SH-SY5Y (cell line): ENCODE data around the gene LRRC18.

Experiments
- GATA2 ChIP-seq: IDR thresholded peaks from 2 replicates; pipeline ENCODE4 v1.6.1; 2011; ENCODE audit warnings: mild to moderate bottlenecking, low read depth, low read length
- GATA3 ChIP-seq: IDR thresholded peaks from 2 replicates; pipeline ENCODE4 v1.6.1; 2011; ENCODE audit warnings: low read depth, mild to moderate bottlenecking, low read length, moderate library complexity

LRRC18 gene

DNA sequence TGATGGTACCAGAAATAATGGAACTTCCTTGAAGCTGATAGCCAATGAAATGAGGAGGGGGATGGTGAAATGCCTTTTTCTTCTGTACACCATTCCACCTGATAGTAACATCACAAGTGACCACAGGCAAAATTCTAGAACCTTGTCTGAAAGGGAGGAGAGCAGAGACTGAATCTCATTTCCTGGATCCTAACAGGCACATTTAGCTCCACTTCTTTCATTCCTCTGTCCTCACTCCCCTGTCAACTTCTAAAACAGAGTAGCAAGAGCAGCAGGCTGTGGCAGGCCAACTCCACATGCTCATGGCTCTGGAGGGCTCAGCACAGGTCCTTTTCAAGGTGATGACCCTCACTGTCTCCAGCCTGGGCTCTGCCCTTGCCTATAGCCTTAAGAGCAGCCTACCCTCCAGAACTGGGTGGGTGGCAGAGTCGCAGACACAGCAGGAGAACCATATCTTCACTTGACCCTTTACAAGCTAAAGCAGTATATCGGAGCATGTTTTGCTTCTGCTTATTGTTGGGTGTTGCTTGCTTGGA is at the start of gene LRRC18:
Gene LRRC18 (minus strand): TSS at position 51 of the 536 bp plus-strand sequence. CDS start 25,685 bp downstream, outside the sequence.
- no peak for TF ChIP-seq GATA3
- TF ChIP-seq GATA2, result no peak

DNA sequence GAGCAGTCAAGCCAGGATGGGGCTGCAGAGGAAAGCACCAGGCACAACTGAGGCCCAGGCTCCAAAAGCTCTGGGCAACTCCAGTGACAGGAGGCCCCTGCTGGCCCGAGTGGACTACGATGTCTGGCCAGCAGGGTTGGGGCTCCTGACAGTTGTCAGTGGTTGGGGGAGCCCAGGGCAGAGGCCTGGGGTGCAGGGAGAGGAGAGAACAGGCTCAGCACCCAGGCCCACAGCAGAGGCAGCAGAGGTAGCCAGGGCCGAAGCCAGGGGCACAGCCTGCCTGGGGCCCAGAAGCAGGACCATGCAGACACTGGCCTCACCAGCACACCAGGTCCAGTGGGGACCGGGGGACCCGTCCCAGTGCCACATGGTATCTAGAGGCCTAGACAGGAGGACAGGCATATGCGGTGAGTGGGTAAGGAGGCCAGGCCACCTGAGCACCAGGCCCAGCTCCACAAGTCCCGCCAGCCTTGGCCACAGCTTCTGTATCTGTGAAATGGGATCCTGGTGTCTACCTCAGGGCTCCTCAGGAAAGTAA is 46.0 kb upstream of the LRRC18 start:
- no peak for TF ChIP-seq GATA3

DNA sequence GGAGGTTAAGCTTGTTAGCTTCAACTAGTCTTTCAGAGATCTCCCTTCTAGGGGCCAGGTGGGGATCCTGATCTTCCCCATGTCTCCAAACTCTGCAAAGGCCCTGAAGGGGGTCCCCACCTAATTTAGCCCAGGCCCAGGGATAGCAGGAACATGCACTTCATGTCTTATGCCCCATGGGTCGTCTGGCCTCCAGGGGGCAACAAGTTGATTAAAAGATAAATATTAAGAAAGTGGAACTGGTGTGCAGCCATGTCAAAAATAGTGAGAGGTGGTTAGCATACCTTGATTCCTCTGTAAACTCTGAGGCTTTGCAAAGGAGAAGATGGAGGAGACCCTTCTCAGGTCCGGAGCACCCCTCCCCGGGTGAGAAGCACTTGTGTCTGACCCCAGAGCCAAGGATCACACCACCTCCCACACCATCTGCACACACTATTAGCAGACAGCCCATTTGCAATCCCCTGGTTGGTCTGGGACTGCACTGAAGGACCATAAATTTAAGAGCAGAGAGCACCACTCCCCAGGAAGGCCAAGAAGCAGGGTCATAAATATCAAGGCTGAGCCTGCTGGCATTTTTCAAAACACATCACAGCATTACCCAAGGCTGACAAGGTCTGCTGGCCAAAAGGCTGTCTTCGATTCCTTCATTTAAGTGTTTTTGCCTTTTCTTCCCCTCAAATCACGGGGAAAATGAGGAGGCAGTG is 44.2 kb upstream of the LRRC18 start:
- TF ChIP-seq GATA2 (no peak), GATA3 (no peak)

DNA sequence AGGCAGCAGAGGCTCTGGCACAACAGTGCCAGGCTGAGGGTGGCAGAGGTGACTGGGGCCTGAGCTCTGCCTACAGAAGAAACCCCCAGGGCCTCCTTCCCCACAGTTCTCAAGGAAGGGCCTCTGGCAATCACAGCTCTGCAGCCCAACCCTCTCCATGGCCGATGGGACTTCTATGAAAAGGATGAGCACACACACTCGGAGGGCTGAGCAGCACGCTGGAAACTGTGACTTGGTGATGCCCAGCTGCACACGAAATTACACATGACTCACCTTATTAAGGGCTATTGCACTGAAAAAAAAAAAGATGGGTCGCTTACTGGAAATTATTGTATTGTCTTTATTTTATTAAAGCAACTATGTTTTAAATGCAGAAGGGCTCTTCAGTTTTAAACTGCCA is 42.9 kb upstream of the LRRC18 start:
- TF ChIP-seq GATA2 (no peak), GATA3 (no peak)

DNA sequence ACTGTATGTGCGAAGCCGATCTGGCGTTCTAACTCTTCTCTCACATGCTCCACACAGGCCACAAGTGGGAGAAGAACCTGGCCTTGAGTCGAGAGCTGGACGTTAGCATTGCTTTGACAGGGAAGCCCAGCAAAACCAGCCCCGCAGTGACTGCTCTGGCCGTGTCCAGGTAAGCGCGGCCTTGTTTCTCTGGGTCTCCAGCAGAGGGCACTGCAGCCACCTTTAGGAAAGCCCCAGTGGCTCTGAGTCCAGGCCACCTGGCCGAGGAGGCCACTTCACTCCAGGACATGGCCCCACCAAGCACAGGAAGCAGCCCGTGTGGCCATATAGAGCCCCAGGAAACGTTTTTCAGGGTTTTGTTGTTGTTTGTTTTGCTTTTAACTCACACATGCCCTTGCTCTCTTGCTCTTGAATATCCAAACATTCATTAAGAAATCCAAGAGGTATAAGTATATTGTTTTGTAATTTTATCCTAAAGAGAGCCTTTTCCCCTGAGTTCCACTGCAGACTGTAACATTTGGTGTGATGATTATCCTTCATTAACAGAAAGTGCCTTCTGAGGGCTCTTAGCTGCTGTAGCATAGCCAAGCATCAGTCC is 41.8 kb upstream of the LRRC18 start:
- TF ChIP-seq GATA3, result no peak
- no peak for TF ChIP-seq GATA2

DNA sequence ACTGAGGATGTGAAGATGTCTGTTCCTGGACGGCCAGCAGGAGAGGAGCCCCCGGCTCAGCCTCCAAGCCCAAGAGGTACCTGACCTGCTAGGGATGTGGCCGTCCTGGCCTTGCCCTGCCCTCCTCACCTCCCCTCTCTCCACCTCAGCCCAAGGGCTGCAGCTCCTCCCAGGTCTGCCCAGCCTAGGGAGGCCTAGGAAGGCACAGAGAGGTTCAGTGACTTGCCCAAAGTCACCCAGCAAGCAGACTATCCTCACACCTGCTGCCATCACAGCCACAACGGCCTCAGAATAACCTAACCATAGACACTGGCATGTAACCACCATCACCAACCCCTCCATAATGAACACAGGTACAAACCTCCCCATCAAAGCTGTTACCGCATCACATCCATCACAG is 38.7 kb upstream of the LRRC18 start:
- TF ChIP-seq GATA3, result no peak
- no peak for TF ChIP-seq GATA2

DNA sequence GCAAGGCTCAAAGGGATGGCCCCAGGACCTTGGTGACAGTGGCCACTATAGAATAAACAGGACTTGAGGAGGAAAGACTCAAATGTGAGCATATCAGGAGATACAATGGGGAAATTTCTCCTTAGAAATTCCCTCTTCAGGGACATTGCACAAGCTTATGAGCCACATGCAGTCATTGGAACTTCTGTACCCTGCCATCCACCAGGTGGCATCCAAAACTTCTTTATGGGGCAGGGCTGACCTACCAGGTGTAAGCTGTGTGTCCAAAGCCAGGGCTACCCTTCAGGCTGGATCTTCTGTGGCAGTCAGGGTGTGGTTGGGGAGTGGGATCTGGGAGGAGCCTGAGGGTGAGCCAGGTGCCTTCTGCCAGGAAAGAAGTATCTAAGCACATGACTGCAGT is 36.6 kb upstream of the LRRC18 start:
- TF ChIP-seq GATA3 (no peak), GATA2 (no peak)

DNA sequence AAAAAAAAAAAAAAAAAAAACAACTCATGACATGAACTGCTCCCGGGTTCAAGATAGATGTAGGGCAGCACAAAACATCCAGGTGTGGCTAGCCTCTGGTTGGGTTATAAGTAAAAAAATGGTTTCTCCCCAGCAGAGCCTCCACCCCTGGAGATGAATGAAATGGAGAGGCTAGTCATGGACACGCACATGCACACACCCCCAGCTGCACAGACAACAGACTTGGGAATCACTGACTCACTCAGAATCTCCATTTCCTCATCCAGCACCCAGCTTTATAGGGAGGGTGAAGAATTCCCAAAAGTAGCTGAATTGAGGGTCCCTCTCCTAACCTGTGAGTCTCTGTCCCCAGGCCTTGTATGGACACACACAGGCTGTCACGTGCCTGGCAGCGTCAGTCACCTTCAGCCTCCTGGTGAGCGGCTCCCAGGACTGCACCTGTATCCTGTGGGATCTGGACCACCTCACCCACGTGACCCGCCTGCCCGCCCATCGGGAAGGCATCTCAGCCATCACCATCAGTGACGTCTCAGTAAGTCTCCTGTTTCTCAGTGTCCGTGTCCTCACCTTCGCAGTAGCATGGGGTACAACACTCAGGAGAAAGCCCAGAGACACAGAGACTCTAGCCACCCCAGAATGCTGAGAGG is 35.0 kb upstream of the LRRC18 start:
- no peak for TF ChIP-seq GATA3
- no peak for TF ChIP-seq GATA2

DNA sequence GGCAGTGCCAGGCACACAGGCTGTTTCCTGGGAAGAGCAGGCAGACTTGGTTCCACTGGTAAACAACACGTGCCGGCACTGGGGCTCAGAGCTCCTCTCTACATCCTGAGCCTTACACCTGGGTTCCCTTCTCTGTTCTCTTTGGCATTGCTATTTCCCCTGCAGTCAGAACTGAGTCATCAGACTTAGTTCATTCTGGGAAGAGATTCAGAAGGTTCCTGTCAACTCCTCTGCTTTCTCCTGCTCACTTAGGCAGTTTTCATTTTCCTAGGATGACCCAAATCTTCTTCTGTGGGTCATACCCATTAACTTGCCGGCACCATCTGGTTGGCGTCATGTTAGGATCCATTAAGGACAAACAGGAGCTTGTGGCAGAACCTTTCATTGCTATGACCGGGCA is 33.4 kb upstream of the LRRC18 start:
- TF ChIP-seq GATA3 (no peak), GATA2 (no peak)

DNA sequence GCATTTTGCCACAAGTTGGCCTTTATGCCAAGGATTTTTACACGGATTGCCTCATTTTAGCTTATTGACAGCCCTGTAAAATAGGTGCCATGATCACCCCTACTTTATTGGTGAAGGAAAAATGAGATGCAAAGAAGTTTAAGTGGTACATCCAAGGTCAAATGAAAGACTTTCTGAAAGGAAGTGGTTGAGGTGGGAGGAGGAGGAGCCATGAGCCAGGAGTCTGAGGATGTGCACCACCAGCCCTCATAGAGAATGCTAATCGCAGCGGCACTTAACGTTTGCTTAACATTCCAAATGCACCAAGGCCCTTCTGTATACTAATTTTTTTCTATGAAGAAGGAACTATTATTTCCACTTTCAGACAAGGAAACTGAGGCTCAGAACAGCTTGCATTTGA is 31.0 kb upstream of the LRRC18 start:
- TF ChIP-seq GATA3 (no peak), GATA2 (no peak)

DNA sequence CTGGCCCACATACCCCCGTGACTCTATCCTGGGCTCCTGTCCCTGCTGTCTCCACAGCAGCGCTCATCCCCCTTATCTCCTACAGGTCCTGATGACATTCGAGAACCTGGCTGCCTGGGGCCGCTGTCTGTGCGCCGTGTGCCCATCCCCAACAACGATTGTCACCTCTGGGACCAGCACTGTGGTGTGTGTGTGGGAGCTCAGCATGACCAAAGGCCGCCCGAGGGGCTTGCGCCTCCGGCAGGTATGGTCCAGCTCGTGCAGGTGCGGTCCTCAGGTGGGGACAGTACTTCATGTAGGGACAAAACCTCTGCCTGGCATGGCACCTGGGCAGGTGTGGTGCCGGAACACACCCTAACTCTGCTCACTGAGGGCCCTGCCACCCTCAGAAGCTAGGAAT is 30.4 kb upstream of the LRRC18 start:
- TF ChIP-seq GATA2 (no peak), GATA3 (no peak)

DNA sequence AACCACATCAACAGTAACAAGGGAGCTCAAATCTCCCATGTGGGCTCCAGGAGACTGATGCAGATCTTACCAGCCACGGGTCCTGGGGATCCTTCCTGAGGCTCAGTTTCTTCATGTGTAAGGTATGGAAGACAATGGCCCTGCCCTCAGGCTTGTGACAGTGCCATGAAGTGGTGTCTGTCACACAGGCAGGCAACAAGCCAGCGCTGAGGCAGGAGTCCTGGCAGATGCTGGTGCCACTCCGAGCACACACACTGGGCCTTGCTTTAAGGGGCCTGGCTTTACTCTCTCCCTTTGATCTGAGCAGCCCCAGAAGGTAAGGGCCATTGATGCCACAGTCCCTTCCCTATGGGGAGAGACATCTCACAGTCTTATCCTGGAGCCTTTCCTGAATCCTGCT is 28.4 kb upstream of the LRRC18 start:
- TF ChIP-seq GATA3, result no peak
- no peak for TF ChIP-seq GATA2

DNA sequence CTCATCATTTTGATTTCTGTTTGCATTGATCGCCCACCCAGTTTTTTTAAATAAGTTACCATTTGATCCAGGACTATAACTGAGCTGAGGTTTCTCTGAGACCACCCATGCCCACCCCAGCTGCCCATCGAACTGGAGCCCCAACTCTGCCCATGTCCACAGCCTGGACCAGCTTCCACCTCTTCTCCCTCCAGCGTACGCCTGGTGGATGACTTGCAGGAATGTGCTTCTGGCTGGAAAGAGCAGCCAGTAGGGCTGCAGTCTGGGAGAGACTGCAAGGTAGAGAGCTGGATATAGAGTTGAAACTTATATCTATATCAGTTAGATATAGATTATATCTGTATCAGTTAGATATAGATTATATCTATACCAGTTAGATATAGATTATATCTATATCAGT is 25.8 kb upstream of the LRRC18 start:
- TF ChIP-seq GATA2 (no peak), GATA3 (no peak)

DNA sequence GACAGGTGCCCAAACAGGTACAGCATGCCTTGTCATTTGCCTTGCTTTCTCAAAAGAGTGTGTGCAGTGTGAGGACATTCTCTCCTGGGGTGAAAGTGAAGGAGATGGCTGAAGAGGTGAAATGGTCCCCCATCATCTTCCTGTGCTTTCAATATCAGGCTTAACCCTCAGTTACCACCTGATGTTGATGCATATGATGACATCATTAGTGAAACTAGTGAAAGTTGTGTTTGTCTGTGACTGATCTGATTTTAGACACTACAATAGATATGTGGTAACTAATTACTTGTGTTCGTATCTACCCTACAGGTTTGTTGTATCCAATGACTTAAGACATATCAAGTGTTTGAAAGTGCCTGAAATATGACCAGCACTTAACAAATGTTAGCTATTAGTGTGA is 24.4 kb upstream of the LRRC18 start:
- no peak for TF ChIP-seq GATA2
- TF ChIP-seq GATA3, result no peak

DNA sequence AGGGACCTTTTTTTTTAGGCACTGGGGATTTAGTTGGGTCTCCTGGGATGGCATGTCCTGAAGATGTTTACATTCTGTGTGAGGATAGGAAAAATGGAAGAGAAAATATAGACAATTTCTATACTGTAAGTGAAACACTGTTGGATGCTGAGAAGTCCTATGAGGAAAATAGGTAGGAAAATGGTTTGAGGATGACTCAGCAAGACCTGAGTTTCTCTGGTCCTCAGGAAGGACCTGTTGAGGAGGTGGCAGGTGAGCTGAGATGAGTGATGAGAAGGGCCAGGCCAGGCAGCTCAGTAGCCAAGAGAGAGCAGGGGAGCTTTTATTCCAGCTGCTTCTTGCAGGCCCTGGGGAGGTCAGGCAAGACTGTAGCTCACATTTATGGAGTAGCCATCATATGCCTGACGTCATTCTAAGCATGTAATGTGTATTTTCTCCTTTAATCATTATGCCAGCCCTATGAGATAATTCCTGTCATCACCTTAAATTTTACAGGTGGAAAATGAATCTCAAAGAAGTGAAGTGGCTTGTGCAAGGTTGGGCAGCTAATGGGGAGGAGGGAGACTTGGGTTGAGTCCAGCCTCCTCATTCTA is 19.1 kb upstream of the LRRC18 start:
- TF ChIP-seq GATA3 (no peak), GATA2 (no peak)
